Measurements from ENCODE around the gene SCCPDH.

SCCPDH gene

GRCh38 chr1:246801241-246802020 lies 77.2 kb downstream of the SCCPDH start:
- Histone ChIP-seq H3K9me2 (replicated peaks; ENCODE audit: control insufficient read depth, low read length) (no peaks in the 10 kb centered on the region), H3F3A (ENCODE audit: control insufficient read depth, insufficient read depth) (no peaks in the 10 kb centered on the region), H3K4me1 (ENCODE audit: control insufficient read depth, low read length) (no peaks in the 10 kb centered on the region), H3K27ac (ENCODE audit: low read depth, low read length) (no peak overlapping the region), H4K20me1 (ENCODE audit: control insufficient read depth, insufficient read depth, low read depth, low read length) (no peaks in the 10 kb centered on the region), H3K4me2 (ENCODE audit: low read length) (no peak overlapping the region), H3K9me3 (ENCODE audit: control insufficient read depth, insufficient read depth, low read length) (no peaks in the 10 kb centered on the region), H3K36me3 (ENCODE audit: control insufficient read depth, low read length) (no peaks in the 10 kb centered on the region), H3K79me2 (ENCODE audit: control insufficient read depth, low read length) (no peaks in the 10 kb centered on the region), H3K27me3 (ENCODE audit: control insufficient read depth, low read length) (no peaks in the 10 kb centered on the region), H3K4me3 (ENCODE audit: low read length) (no peak overlapping the region)
- no peak for TF ChIP-seq EZH2phosphoT487 (IDR thresholded peaks at IDR 0.05; ENCODE audit: borderline replicate concordance, low read length)
- no peak for TF ChIP-seq CTCF (IDR thresholded peaks at IDR 0.05; ENCODE audit: low read depth, low read length, poor library complexity, severe bottlenecking)

DNA sequence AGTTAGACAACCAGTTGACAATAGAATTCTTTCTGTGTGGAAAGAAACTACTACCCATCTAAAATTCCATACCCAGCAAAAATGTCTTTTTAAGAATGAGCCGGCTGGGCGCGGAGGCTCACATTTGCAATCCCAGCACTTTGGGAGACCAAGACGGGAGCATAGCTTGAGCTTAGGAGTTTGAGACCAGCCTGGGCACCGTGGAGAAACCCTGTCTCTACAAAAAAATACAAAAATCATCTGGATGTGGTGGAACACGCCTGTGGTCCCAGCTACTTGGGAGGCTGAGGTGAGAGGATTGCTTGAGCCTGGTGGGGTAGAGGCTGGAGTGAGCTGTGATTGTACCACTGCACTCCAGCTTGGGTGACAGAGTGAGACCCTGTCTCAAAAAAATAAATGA lies 79.2 kb downstream of the SCCPDH start:
- H3K9me3 ChIP-seq (ENCODE audit: control insufficient read depth, insufficient read depth, low read length): no peaks in the 10 kb centered on the region

DNA sequence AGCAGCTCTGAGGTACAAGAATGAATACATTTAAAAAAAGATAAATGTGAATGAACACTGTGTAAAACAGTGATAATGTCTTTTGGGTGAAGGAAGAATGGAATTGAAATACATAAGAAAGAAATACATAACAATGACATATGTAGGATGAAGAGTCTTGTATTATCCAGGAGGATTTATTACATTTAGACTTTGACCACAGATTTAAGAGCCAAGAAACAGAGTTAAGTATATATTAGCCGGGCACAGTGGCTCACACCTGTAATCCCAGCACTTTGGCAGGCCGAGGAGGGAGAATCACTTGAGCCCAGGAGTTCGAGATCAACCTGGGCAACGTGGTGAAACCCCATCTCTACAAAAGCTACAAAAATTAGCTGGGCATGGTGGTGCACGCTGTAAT lies 79.7 kb downstream of the SCCPDH start:
- TF ChIP-seq CTCF (IDR thresholded peaks at IDR 0.05; ENCODE audit: low read depth, low read length, poor library complexity, severe bottlenecking) (no peak), EZH2phosphoT487 (IDR thresholded peaks at IDR 0.05; ENCODE audit: borderline replicate concordance, low read length) (no peak)
- Histone ChIP-seq H4K20me1 (ENCODE audit: control insufficient read depth, insufficient read depth, low read depth, low read length) (no peaks in the 10 kb centered on the region), H3K27me3 (ENCODE audit: control insufficient read depth, low read length) (no peaks in the 10 kb centered on the region), H3F3A (ENCODE audit: control insufficient read depth, insufficient read depth) (no peaks in the 10 kb centered on the region), H3K4me3 (ENCODE audit: low read length) (no peak overlapping the region), H3K4me1 (ENCODE audit: control insufficient read depth, low read length) (no peaks in the 10 kb centered on the region), H3K4me2 (ENCODE audit: low read length) (no peak overlapping the region), H3K36me3 (ENCODE audit: control insufficient read depth, low read length) (no peaks in the 10 kb centered on the region), H3K79me2 (ENCODE audit: control insufficient read depth, low read length) (no peaks in the 10 kb centered on the region), H3K27ac (ENCODE audit: low read depth, low read length) (no peak overlapping the region), H3K9me2 (replicated peaks; ENCODE audit: control insufficient read depth, low read length) (no peaks in the 10 kb centered on the region), H3K9me3 (ENCODE audit: control insufficient read depth, insufficient read depth, low read length) (no peaks in the 10 kb centered on the region)

More for the DNA sequence above, 79.2 kb downstream of the SCCPDH start:
- Histone ChIP-seq H3K4me1 (ENCODE audit: control insufficient read depth, low read length) (no peaks in the 10 kb centered on the region), H3F3A (ENCODE audit: control insufficient read depth, insufficient read depth) (no peaks in the 10 kb centered on the region), H3K27ac (ENCODE audit: low read depth, low read length) (no peak overlapping the region), H4K20me1 (ENCODE audit: control insufficient read depth, insufficient read depth, low read depth, low read length) (no peaks in the 10 kb centered on the region), H3K9me2 (replicated peaks; ENCODE audit: control insufficient read depth, low read length) (no peaks in the 10 kb centered on the region), H3K27me3 (ENCODE audit: control insufficient read depth, low read length) (no peaks in the 10 kb centered on the region), H3K36me3 (ENCODE audit: control insufficient read depth, low read length) (no peaks in the 10 kb centered on the region), H3K79me2 (ENCODE audit: control insufficient read depth, low read length) (no peaks in the 10 kb centered on the region), H3K4me3 (ENCODE audit: low read length) (no peak overlapping the region), H3K4me2 (ENCODE audit: low read length) (no peak overlapping the region)
- no peak for TF ChIP-seq EZH2phosphoT487 (IDR thresholded peaks at IDR 0.05; ENCODE audit: borderline replicate concordance, low read length)
- no peak for TF ChIP-seq CTCF (IDR thresholded peaks at IDR 0.05; ENCODE audit: low read depth, low read length, poor library complexity, severe bottlenecking)
